ENCODE data around the gene CDH20.

The CDH20 gene

DNA sequence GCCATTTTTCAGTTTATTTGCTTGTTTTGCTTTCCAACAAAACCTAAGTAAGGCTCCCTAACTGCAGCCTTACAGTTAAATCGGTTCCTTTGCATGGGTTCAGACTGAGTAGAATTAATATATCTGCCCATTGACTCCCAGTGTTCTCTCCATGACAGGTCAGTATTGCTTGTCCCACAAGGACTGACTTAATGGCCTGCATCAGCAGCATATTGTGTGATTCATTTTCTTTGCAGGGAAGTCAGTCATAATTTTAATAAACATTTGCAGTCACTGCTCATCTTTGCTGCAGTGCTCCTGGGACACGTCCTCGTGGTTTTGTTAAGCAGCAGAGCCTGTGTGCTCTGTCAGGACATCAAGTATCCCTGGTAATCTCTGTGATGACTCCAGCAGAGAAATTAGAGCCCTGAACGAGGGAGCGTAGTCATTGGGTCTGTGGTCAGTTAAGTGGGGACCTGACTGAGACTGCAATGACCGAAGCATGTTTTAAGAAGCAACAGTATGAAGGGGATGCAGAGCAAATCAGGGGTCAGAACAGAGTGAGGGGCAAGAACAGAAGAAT, 93.3 kb downstream of the CDH20 start:
- DNase-seq (ENCODE audit: low spot score): no peak

DNA sequence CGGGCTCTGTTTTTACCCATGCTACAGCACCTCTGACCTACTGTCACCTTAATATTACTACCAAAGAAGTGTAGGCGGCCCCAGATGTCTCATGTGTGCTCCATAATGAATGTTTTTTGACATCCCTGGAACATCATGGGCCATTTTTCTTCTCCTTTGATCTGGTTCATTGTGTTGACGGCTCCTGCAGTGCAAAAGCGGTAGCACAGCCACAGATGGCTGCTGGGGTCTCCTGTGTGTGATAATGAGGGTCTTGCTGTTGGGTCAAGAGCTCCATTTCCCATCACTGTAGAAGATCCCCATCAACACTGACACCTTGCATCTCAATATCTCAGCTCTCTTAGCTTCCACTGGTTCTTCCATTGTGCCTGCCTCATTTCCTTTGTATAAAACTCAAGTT, 95.0 kb downstream of the CDH20 start:
- DNase-seq (ENCODE audit: low spot score): no peak

DNA sequence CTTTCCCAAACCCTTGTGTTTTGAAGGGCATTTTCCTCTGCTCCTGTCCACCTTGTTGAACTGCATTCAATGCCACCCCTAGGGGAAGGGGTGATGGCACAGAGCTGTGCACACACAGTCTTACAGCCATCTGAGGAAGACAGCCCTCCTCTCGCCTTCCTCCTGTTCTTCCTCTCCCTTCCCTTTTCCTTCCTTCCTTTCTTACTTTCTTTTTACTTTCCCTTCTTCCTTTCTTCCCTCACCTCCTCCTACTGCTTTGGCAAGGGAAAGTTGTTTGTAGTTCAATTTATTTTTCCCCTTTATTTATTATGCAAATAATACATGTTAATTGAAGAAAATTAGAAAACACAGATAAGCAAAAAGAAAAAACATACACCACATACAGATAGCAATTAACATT, 99.4 kb downstream of the CDH20 start:
- no peak for DNase-seq (ENCODE audit: low spot score)

DNA sequence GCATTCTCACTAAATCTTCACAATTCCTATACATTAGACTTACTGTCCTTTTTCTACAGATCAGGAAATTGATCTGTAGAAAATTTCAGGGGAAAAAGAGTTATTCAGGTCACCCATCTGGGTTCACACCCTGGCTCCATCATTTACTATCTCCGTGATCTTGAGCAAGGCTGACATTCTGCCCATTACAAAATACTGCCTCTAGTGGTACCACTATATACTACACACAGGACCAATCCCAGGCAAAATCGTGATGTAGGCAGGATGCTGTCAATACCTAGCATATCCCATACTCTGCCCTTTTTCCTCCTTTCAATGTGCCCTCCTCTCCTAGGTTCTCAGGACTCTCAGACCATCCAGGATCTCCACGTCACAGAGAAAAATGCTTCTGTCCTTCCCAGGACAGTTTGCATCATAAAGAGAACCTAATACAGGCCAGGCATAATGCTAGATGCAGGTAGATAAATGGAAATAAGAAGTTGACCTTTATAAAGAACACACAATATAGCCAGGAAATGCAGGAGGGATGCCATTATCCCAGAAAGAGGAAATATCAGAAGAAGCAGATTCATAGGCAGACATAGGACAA, 101.9 kb downstream of the CDH20 start:
- no peak for DNase-seq (ENCODE audit: low spot score)

DNA sequence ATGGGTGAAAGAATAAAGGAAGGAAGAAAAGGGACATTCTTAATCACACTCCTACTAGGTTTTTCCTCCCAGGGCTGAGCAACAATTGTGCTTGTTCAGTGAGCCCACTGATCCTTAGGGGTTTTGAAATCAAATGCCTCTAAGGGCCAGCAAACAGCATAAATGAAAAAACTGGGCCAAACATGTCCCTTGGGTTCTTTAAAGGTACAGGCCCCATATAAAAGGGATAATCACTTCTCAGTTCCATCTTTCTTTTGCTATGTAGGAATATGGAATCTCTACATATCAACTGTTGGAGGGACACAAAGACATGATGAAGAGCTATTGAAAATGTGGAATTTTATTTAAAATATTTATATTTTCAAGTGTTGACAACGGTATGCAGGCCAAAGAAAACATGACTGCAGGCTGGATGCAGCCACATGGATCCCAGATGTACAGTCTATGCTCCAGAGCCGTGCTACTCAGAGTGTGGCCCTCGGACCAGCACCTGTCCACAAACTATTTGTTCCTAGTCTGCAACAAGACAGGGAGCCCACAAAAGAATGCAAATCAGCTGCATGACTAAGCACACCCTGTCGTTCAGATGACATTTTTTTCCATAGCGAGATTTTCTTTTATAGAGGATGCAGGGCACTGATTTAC, 110.0 kb downstream of the CDH20 start:
- no peak for DNase-seq (ENCODE audit: low spot score)

DNA sequence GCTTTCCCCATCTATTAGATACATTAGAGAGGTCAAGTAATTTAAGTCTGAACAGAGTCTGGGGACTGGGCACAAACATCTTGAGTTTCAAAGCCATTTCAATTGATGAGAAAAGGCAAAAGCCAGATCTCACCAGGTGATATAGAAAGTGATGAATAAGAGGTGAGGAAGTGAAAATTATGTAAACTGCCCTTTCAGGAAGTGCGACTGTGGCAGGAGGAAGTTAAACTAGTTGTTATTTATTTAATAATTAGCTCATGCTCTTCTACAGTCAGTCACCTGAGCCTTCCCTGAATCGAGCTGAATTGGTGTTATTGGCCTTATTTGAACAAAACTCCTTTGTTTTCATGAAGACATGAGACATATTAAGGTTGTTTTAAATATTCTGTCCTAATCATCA, 115.1 kb downstream of the CDH20 start:
- DNase-seq (ENCODE audit: low spot score): no peak

DNA sequence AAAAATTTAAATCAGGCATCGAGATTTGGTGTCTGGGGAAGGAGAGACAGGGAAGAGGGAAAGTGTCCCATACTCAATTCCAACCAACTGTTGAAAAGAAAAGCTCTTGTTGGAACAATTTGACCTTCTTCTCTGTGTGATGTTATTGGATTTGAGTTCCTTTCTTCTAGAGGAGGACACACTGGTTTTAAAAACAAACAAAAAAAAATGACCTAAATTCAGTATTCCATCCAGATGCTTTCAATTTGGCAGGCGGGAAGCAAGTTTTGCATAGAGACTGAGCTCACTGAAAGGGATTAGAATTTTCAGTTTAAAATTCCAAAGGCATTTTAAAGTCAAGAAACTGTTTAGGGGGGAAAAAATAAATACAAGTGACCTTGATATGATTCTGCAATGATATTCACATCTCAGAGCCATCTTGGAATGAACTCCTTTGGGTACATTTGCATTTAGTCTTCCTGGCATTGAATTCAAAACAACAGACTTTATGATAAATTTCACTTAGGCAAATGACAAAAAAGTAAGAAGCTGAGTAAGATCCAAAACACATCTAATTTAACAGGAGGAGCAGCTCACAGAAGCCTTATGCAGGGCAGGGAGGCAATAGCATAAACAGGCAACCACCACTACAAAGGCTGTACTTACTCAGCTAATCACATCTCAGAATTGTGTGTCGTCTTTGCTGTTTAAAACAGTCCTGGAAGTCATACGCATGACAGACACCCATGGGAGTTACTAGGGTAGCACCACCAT, 126.8 kb downstream of the CDH20 start:
- peak; percentile 15 for DNase-seq (ENCODE audit: low spot score)

DNA sequence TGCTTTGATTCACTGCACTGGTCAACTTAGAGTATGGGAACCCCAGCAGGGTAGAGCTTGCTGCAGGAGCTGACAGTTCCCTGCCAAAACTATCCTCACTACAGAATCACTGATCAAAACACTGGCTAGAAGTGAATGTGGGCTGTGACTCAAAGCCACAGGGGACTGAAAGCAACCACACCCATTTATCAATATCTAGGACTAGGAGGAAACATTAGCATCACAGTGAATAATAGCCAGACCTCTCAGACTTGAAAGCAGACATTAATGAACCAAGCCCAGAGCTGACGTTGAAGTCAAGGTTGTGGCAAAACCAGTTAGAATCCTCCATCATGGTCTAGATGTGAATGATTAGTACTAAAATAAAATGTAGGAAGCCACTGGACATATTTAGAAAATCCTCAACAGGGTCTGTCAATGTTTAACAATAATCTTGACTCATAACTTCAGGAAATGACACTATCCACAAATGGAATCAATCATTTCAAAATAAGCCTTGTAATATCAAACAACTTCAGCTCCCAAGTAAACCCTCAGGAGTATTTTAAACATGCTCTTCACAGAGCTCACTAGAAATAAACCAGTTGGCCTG, 131.4 kb downstream of the CDH20 start:
- no peak for DNase-seq (ENCODE audit: low spot score)

DNA sequence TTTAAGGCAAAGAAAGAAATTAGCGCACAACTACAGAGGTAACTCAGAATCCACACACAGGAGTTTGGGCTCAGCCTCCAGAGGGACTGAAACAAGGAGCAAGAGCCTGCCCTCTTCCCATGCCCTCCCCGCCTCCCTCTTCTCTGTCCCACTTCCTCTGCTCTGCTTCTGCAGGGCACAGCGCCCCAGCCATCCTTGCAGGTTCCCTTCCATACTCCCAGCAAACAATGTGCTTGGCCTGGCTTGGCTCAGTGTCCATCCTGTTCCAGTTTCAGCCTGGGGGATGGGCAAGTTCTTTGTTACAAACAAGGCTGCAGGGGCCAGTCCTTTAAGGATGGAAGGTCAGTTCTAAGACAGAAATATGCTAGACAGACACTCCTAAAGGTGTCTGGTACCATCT, 133.5 kb downstream of the CDH20 start:
- DNase-seq (ENCODE audit: low spot score): no peak

DNA sequence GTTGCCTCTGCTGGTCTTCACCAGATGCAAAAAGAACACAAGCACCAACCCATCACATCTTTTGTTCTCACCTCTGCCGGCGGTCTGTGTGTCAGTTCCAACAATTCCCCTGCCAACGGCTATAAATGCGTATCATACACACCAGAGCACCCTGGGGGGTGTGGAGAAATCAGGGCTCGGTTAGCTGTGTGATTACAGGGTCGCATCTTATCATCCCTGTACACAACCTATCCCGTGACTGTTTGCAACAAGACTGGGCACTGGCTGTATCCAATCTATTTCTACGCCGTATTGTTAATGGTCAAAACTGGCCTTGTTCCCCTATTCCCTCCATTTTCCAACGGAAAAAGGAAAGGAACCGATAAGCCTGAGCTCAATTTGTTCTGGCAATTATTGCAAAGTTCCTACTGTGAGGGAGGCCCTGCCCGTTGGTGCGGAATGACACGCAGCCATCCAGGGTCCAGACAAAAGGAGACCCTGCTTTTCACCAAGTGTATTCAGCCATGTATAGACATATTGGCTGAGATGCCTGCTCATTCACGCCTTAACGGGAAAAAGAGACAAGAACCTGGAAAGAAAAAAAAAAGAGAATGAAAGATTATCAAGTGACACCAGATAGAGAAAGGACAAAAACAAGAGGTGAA, 136.9 kb downstream of the CDH20 start:
- no peak for DNase-seq (ENCODE audit: low spot score)

DNA sequence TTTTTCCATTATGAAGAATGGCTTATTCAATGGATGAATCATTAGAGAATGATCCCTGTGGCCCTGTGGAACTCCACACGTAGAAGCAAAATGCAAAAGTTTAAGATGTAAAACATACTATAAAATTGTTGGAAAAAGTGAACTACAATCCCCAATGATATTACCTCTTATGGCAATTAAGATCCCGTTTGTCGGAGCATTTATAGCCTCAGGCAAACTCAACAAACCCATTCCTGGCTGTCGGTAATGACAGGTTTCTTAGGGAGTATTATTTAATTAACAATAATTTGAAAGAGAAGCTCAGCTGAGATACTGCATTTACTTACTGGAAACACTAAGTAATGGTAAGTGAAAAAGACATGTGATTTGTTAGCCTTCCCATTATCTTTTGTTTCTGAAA, 138.3 kb downstream of the CDH20 start:
- no peak for DNase-seq (ENCODE audit: low spot score)

DNA sequence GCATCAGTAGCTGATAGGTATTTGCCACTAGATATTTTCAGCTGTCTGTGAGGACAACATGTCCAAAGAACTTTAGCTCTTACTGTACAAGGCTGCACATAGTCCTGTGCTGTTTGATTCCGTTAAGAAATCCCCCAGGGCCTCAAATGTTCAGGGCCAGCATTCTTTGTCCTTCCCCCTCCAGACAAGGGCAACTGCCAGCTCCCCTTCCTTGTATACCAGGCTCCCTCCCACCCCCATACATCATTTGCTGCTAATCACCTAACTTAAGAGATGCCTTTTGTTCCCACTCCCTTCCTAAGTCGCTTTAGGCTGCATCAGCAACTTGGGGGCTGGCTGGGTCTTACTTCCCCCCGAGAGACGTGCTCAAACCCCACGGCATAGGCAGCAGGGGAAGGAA, 138.7 kb downstream of the CDH20 start:
- no peak for DNase-seq (ENCODE audit: low spot score)

DNA sequence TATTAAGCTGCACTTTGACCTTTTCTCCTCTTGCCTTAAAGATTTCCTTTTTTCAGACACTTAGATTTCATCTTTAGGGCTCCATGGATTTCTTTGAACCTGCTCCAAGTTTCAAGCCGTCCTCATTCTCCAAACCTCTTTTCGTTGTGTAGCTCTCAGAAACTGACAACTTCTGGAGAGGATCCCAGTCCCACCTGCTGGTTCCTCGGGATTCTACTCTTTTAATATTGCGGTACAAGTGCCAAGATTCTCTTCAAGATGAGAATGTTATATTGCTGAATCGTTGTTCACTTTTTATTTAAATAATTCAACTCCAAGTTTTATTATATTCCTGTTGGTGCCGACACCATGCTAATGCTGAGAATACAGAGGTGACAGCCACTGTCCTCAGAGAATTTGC, 141.1 kb downstream of the CDH20 start:
- peak; percentile 42 for DNase-seq (ENCODE audit: low spot score)

DNA sequence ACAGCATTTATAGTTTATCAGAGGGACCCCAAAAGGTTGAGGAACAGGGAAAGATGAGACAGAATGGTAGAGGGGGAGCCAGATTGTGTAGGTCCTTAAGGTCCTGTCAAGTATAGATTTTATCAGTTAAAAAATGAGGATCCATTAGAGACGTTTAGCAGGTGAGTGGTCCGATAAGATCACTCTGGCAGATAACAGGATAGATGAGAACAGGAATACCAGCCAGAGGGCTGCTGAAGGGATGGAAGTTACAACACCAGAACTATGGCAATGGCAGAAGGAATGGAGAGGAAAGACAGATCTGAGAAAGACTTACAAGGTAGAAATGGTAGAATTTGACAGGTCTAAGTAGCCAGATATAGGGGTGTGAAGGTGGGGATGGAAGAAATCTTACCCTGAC, 141.7 kb downstream of the CDH20 start:
- no peak for DNase-seq (ENCODE audit: low spot score)

DNA sequence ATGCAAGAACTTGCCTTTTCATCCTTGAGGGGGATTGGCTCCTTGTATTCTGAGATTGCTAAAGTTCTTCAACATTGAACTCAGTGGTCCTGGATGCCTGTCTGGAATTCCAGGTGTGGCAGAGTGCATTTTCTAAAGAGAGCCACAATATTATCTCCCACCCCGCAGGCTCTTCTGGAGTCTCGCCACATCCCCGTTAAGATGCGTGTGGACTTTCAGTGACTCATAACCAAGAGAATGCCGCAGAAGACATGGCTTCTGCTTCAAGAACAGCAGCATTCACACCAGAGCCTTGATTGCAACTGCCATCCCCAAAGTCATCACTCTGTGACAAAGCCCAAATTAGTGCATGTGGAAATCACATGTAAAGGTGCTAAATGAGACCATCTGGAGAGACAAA, 142.7 kb downstream of the CDH20 start:
- no peak for DNase-seq (ENCODE audit: low spot score)

DNA sequence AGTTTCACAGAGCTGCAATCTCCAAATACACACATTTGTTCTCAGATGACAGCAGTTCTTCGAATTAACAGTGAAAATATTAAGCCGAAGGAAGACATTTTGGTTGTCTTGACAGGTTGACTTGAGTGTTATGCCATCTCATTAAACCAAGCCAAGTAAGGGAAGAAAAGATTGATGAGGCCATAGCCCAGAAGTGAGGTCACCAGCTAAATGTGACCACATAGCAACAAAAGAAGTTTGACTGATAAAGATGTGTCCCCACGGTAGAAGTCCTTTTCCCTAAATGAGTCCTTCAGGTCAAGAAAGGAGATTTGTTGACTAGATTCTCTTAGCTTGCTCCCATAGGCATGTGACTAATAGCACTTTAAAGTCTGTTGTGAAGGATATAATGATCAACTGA, 156.1 kb downstream of the CDH20 start:
- DNase-seq (ENCODE audit: low spot score): no peak

DNA sequence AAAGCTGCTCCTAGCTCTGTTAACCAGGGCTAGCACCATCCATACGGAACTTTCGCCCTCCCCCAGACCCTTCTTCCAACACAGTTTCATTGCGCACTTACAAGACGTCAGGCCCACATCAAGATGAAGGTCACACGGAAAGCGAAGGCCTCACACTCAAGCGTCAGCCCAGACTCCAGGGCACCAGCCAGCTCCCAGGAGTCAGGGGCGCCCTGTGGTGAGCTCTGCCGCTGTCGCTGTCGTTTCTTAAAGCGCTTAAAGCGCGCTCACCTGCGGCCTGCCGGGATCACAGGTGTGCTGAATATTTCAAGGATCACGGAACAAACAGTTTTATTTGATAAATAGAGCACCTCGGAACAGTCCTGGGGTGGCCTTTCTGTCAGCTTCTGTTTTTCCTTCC, 163.1 kb downstream of the CDH20 start:
- DNase-seq (ENCODE audit: low spot score): no peak

DNA sequence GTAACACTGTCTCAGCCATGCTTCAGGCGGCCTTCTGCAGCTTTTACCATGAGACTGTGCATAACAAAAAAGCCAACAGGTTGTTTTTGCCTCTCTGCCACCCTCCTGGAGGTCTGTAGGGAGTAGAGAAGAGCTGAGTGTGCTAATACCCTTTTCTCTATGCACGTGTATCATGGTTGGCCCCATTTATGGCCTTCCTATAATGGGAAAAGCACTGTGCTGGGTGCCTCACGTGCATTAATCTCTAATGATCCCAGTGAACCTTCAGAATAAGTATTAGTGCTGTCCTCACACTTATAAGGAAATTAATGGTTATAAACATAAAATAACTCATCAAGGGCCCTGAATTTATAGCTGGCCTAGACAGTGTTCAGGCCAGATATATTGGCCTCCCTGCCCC, 164.2 kb downstream of the CDH20 start:
- no peak for DNase-seq (ENCODE audit: low spot score)

DNA sequence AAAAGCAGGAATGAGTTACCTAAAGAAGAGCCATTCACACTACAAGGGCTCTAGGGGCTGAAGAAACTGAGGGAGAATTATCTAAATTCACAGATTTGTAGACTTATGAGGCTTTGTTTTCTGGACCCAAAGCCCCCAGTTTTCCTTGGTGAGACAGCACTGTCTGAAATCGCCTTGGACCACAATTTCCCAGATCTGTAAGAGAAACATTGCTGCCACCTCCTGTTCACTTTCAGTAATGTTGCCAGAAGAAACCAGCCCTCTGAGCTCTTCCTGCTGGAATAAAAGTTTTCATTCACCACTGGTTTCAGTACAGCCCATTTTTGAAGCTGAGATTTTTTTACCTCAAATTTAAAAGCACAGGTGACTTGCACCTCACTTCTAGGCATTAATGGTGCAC, 169.2 kb downstream of the CDH20 start:
- peak; percentile 77 for DNase-seq (ENCODE audit: low spot score)

DNA sequence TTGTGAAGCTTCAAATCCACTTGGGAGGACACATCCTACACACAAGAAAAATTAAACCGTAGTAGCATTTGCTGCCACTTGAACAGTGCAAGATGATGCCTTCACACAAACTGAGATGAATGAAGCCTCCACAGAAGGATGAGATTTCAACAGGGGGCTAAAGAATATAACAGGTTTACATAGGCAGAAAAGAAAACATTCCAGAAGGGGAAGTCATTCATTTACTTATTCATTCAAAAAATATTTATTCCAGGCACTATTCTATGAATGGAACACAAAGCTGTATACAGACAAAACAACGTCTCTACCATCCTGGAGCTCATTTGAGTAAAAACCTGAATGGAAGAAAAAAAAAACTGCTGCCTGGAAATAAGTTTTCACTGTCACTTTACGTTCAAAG, 170.5 kb downstream of the CDH20 start:
- DNase-seq (ENCODE audit: low spot score): no peak

DNA sequence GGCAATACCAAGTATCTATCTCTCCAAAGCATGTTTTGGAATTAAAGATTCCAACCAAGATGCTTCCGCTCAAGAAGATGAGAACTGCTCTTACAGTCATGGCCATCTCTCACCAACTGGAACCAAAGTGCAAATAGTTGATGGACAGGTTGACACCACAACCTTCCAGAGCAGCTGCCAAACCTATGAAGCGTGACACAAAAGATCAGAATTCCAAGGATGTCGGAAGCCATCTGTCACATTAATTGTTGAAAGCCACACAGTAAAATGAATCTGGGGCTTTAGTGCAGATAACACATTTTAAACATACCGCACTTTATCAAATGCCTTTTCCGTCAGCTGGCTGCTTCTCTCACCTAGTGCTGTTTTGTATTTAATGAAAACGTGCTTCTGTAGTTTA, 195.7 kb downstream of the CDH20 start:
- peak; percentile 83 for DNase-seq (ENCODE audit: low spot score)

DNA sequence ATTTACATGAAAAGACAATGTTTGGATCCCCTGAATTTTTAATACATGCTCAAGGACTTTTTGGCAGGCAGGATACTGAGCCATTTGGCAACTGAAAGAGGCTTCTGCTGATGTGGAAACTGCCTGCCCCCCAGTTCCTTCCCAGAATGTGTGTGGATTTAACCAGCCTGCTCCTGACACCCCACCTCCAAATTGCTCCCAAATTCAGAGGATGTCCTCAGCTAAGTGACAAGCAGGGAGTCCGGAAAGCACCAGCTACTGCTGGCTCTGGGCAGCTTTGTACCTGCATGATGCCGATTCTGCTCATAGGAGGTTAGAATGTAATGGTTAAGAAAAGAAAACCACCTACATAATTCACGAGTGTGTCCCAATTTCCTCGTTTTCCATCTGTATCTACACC, 197.5 kb downstream of the CDH20 start:
- peak; percentile 75 for DNase-seq (ENCODE audit: low spot score)
